ENCODE measurements around the gene IGFBP1. TPM values are rescaled to one million over a fixed set of nuclear protein-coding genes. Genes with fewer than 3 reads are reported as not detected.

The IGFBP1 gene
- polyA plus RNA-seq, 1 donor from 2014 or later = not detected

DNA sequence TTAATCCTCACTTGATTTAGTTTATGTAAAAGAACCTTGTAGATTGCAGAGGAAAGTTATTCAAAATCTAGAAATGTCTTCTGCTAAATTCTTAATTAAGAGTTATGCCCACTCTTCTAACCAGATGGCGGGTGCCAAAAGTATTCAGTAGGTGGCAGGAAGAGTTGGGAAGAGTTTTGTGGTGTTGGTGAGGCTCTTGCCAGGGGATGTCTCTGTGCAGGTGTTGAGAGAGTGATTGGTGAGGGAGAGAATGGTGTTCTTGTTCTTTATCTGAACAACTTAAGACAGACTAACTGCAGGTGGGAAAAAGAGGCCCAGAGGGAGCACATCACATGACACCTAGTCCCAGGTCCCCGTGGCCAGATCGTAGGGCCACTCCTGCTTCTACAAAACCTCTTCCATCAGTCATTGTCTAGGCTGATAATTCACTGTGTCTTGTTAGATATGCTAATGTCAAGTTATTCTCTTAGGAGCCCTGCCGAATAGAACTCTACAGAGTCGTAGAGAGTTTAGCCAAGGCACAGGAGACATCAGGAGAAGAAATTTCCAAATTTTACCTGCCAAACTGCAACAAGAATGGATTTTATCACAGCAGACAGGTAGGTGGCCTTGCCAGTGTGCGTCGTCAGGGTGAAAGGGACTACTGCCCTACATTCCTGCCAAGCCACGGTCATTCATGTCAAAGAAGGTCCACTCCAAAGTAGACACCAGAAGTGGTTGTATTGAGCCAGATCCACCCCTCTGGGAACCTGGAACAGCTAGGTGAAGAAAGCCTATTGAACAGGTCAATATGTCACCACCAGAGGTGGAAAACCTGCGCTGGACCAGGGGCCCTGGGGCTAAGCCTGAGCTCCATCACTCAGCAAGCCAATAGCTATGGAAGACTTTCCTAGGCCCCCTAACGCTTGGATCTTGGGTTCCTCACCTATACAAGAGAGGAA is 3.4 kb downstream of the IGFBP1 start:
- no peaks in the 10 kb centered on the region for H3K36me3 ChIP-seq (ENCODE audit: insufficient read depth, low read length)
- H3K9me3 ChIP-seq (ENCODE audit: low read length) = no peaks in the 10 kb centered on the region
- H3K4me2 ChIP-seq (ENCODE audit: low read length) = no peak overlapping the region
- TF ChIP-seq, protein P1, sequence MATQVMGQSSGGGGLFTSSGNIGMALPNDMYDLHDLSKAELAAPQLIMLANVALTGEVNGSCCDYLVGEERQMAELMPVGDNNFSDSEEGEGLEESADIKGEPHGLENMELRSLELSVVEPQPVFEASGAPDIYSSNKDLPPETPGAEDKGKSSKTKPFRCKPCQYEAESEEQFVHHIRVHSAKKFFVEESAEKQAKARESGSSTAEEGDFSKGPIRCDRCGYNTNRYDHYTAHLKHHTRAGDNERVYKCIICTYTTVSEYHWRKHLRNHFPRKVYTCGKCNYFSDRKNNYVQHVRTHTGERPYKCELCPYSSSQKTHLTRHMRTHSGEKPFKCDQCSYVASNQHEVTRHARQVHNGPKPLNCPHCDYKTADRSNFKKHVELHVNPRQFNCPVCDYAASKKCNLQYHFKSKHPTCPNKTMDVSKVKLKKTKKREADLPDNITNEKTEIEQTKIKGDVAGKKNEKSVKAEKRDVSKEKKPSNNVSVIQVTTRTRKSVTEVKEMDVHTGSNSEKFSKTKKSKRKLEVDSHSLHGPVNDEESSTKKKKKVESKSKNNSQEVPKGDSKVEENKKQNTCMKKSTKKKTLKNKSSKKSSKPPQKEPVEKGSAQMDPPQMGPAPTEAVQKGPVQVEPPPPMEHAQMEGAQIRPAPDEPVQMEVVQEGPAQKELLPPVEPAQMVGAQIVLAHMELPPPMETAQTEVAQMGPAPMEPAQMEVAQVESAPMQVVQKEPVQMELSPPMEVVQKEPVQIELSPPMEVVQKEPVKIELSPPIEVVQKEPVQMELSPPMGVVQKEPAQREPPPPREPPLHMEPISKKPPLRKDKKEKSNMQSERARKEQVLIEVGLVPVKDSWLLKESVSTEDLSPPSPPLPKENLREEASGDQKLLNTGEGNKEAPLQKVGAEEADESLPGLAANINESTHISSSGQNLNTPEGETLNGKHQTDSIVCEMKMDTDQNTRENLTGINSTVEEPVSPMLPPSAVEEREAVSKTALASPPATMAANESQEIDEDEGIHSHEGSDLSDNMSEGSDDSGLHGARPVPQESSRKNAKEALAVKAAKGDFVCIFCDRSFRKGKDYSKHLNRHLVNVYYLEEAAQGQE (IDR thresholded peaks at IDR 0.05; ENCODE audit: borderline replicate concordance) = no peak
- TF ChIP-seq RAD21 (conservative IDR thresholded peaks at IDR 0.05) = peak; percentile 0
- no peak for TF ChIP-seq MXI1 (conservative IDR thresholded peaks at IDR 0.05; ENCODE audit: poor library complexity, severe bottlenecking)
- TF ChIP-seq POLR2AphosphoS5 (IDR thresholded peaks at IDR 0.05) = no peak
- no peak for TF ChIP-seq EP300 (conservative IDR thresholded peaks at IDR 0.05; ENCODE audit: poor library complexity, severe bottlenecking)
- H3K27ac ChIP-seq (ENCODE audit: low read length) = no peak overlapping the region
- no peak overlapping the region for H3K9ac ChIP-seq (ENCODE audit: low read length)
- no peaks in the 10 kb centered on the region for H3K79me2 ChIP-seq (replicated peaks; ENCODE audit: insufficient read depth, low read length)
- H3F3A ChIP-seq (ENCODE audit: insufficient read depth, low read length, poor library complexity, severe bottlenecking) = no peaks in the 10 kb centered on the region
- peaks cover 32% of the 10 kb centered on the region for H3K27me3 ChIP-seq (ENCODE audit: insufficient read depth, low read depth, low read length)
- H3K4me3 ChIP-seq (ENCODE audit: low read length) = no peak overlapping the region
- H2AFZ ChIP-seq (ENCODE audit: low read depth, low read length) = no peak overlapping the region
- H4K20me1 ChIP-seq (ENCODE audit: insufficient read depth) = no peaks in the 10 kb centered on the region
- no peaks in the 10 kb centered on the region for H3K9me2 ChIP-seq (ENCODE audit: insufficient read depth, low read length)

DNA sequence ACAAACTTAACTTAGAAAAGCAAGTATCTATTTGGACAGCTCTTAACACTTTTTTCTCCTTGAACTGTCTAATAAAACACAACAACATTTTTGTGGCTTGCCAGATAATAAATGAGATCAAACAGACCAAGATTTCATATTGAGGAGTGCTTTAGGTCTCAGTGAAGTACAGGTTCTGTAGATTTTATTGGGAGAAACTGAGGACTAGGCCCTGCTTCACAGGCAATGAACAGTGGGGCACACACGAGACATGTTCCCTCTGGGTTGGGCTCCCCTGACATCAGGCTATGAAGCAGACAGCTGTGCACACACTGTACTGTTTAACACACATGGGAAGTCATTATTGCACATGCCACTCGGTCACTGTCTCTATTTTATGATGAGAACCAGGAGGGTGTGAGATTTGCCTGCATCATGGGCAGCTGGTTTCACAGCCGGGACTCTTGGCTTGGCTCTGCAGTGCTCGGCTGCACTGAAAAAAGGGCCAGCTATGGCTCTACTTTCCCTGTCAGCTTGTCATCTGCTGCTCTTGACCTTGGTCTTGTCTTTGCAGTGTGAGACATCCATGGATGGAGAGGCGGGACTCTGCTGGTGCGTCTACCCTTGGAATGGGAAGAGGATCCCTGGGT is 4.2 kb downstream of the IGFBP1 start:
- Histone ChIP-seq H3K4me2 (ENCODE audit: low read length) (no peak overlapping the region), H3K9me3 (ENCODE audit: low read length) (no peaks in the 10 kb centered on the region), H4K20me1 (ENCODE audit: insufficient read depth) (no peaks in the 10 kb centered on the region), H3K36me3 (ENCODE audit: insufficient read depth, low read length) (no peaks in the 10 kb centered on the region), H3K79me2 (replicated peaks; ENCODE audit: insufficient read depth, low read length) (no peaks in the 10 kb centered on the region), H3K27me3 (ENCODE audit: insufficient read depth, low read depth, low read length) (peaks cover 24% of the 10 kb centered on the region), H3K27ac (ENCODE audit: low read length) (no peak overlapping the region), H3K9ac (ENCODE audit: low read length) (no peak overlapping the region), H2AFZ (ENCODE audit: low read depth, low read length) (no peak overlapping the region), H3F3A (ENCODE audit: insufficient read depth, low read length, poor library complexity, severe bottlenecking) (no peaks in the 10 kb centered on the region), H3K9me2 (ENCODE audit: insufficient read depth, low read length) (no peaks in the 10 kb centered on the region), H3K4me3 (ENCODE audit: low read length) (no peak overlapping the region)
- TF ChIP-seq TAF1 (IDR thresholded peaks at IDR 0.05; ENCODE audit: low read depth) (no peak), EZH2 (IDR thresholded peaks at IDR 0.05; ENCODE audit: borderline replicate concordance, insufficient read depth, low read length, poor library complexity, severe bottlenecking) (no peak), SMC3 (conservative IDR thresholded peaks at IDR 0.05; ENCODE audit: poor library complexity) (no peak), POLR2AphosphoS5 (IDR thresholded peaks at IDR 0.05) (no peak), MXI1 (conservative IDR thresholded peaks at IDR 0.05; ENCODE audit: poor library complexity, severe bottlenecking) (no peak), EP300 (conservative IDR thresholded peaks at IDR 0.05; ENCODE audit: poor library complexity, severe bottlenecking) (no peak), RAD21 (conservative IDR thresholded peaks at IDR 0.05) (no peak)
- TF ChIP-seq, protein P1 (IDR thresholded peaks at IDR 0.05; ENCODE audit: borderline replicate concordance) = no peak
- TF ChIP-seq, protein P2, sequence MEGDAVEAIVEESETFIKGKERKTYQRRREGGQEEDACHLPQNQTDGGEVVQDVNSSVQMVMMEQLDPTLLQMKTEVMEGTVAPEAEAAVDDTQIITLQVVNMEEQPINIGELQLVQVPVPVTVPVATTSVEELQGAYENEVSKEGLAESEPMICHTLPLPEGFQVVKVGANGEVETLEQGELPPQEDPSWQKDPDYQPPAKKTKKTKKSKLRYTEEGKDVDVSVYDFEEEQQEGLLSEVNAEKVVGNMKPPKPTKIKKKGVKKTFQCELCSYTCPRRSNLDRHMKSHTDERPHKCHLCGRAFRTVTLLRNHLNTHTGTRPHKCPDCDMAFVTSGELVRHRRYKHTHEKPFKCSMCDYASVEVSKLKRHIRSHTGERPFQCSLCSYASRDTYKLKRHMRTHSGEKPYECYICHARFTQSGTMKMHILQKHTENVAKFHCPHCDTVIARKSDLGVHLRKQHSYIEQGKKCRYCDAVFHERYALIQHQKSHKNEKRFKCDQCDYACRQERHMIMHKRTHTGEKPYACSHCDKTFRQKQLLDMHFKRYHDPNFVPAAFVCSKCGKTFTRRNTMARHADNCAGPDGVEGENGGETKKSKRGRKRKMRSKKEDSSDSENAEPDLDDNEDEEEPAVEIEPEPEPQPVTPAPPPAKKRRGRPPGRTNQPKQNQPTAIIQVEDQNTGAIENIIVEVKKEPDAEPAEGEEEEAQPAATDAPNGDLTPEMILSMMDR (IDR thresholded peaks at IDR 0.05; ENCODE audit: poor library complexity, severe bottlenecking) = no peak

All from neural cell (in vitro differentiated cells).